Stimulated activated effector memory CD8-positive, alpha-beta T cell treated with anti-CD3 and anti-CD28 coated beads, Interleukin-12 subunit alpha, Interleukin-12 subunit beta, amount 100 ng/mL, for 72 hours (primary cell): Measurements from ENCODE around the gene GJA3.

Source experiments
- ATAC-seq: fragments of 150-1000 bp; cut with Tn5 transposase; 2 replicates; pipeline ENCODE4 v1.10.0; 2021
- DNase-seq, 2 donors: peaks; one replicate each; pipeline ENCODE4 v3.0.0; 2021 to 2022; ENCODE audit warnings: low spot score in 2 of 2
- H3K27ac Mint-ChIP-seq: one replicate; pipeline ENCODE4 v1.8.0; 2022; ENCODE audit warnings: mild to moderate bottlenecking, mixed read lengths
- H3K36me3 Mint-ChIP-seq: one replicate; pipeline ENCODE4 v1.8.0; 2022; ENCODE audit warnings: mild to moderate bottlenecking, mixed read lengths
- H3K4me1 Mint-ChIP-seq: one replicate; pipeline ENCODE4 v1.8.0; 2022; ENCODE audit warnings: mixed read lengths
- H3K4me3 Mint-ChIP-seq: one replicate; pipeline ENCODE4 v1.8.0; 2022; ENCODE audit warnings: mild to moderate bottlenecking, mixed read lengths
- H3K9me3 Mint-ChIP-seq: one replicate; pipeline ENCODE4 v1.8.0; 2022; ENCODE audit warnings: mixed read lengths

The GJA3 gene

GRCh38 chr13:20146381-20146780 lies 14.5 kb downstream of the GJA3 start:
- Mint-ChIP-seq H3K36me3 (no peaks in the 10 kb centered on the region), H3K27ac (no peak overlapping the region), H3K4me3 (no peak overlapping the region), H3K9me3 (no peaks in the 10 kb centered on the region), H3K4me1 (peaks cover 5% of the 10 kb centered on the region)
- DNase-seq = no peak
- ATAC-seq = no peak

DNA sequence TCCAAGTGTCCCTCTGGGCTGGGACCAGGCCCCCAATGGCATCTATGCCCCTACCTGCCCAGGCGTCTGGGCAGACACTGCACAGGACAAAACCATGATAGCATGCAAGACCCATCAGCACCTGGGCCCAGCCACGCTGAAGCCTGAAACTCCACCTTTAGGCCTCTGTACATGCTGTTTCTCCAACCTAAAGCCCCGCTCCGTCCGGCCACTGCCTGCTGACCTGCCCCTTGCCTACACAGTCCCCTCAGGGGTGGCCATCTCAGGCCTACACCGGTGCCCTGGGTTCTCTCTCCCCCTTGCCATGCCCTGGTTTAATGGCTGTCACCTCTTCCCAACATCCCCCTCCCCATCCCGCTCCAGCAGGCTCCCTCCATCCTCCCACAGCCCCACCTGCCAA lies 15.3 kb downstream of the GJA3 start:
- Mint-ChIP-seq H3K9me3 (no peaks in the 10 kb centered on the region), H3K27ac (no peak overlapping the region), H3K4me1 (peaks cover 5% of the 10 kb centered on the region), H3K4me3 (no peak overlapping the region), H3K36me3 (no peaks in the 10 kb centered on the region)
- ATAC-seq (no peak), DNase-seq (no peak)

GRCh38 chr13:20144141-20144850 lies 16.6 kb downstream of the GJA3 start:
- H3K4me1 Mint-ChIP-seq = no peaks in the 10 kb centered on the region
- H3K36me3 Mint-ChIP-seq = no peaks in the 10 kb centered on the region
- no peak overlapping the region for H3K4me3 Mint-ChIP-seq
- H3K27ac Mint-ChIP-seq = no peak overlapping the region
- no peaks in the 10 kb centered on the region for H3K9me3 Mint-ChIP-seq
- DNase-seq (no peak), ATAC-seq (peak; percentile 23)

GRCh38 chr13:20142927-20143480 lies 17.8 kb downstream of the GJA3 start:
- Mint-ChIP-seq H3K4me3 (no peak overlapping the region), H3K27ac (no peak overlapping the region), H3K4me1 (no peaks in the 10 kb centered on the region), H3K36me3 (no peaks in the 10 kb centered on the region), H3K9me3 (no peaks in the 10 kb centered on the region)
- ATAC-seq (no peak), DNase-seq (no peak)

DNA sequence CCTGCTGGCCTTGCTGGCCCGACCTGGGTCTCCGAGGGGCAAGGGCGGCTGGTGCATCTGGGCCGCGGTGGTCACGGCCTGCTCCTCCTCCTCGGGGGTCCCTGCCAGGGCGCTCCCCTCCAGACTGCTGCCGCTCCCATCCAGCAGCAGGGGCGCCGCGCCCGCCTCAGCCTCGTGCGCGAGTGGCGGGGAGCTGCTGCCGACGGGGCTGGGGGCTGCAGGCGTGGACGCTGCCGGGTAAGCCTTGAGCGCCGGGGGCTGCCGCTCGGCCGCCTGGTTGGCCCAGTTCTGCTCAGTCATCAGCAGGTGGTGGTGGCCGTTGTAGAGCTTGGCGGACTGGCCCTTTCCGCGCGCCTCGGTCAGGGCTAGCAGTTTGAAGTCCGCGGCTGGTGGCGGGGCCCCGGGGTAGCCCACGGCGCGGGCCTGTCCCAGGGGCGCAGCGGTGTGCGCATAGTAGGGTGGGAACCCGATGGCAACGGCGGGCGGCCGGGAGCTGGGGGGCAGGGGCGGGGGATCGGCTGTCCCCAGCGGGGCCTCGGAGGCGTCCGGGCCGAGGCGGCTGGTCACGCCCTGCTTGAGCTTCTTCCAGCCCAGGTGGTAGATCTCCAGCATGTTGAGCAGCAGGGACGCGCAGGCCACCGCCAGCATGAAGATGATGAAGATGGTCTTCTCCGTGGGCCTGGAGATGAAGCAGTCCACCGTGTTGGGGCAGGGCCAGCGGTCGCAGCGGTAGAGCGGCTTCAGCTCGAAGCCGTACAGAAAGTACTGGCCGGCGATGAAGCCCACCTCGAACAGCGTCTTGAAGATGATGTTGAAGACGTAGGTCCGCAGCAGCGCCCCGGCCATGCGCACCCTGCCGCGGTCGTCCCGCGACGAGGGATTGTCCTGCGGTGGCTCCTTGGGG lies 18.6 kb downstream of the GJA3 start:
- H3K4me3 Mint-ChIP-seq = no peak overlapping the region
- H3K9me3 Mint-ChIP-seq = no peaks in the 10 kb centered on the region
- H3K4me1 Mint-ChIP-seq = no peaks in the 10 kb centered on the region
- H3K27ac Mint-ChIP-seq = no peak overlapping the region
- no peaks in the 10 kb centered on the region for H3K36me3 Mint-ChIP-seq
- DNase-seq (no peak), ATAC-seq (no peak)

GRCh38 chr13:20141238-20142022 lies 19.4 kb downstream of the GJA3 start:
- no peak overlapping the region for H3K27ac Mint-ChIP-seq
- no peak overlapping the region for H3K4me3 Mint-ChIP-seq
- no peaks in the 10 kb centered on the region for H3K4me1 Mint-ChIP-seq
- no peaks in the 10 kb centered on the region for H3K36me3 Mint-ChIP-seq
- ATAC-seq = no peak
- no peaks in the 10 kb centered on the region for H3K9me3 Mint-ChIP-seq
- no peak for DNase-seq

DNA sequence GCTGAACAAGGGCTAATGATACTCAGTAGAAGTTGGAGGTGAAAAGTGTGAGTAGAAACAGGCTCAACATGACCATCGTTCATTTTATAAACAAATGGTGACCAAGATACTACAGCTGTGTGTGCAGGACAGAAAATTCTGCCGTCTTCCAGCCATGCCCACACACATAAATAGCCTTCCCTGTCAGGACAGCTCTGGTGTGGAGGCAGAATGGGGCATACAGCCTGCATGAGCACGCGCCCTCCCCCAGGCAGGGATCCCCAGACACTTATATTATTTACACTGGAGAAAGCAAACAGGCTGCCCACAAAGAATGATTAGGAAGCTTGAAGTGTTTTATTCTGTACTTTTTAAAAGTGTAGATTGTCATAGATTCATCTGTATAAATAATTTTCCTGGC lies 20.4 kb downstream of the GJA3 start:
- no peak for DNase-seq
- H3K36me3 Mint-ChIP-seq = no peaks in the 10 kb centered on the region
- no peaks in the 10 kb centered on the region for H3K9me3 Mint-ChIP-seq
- H3K27ac Mint-ChIP-seq = no peak overlapping the region
- no peaks in the 10 kb centered on the region for H3K4me1 Mint-ChIP-seq
- no peak for ATAC-seq
- H3K4me3 Mint-ChIP-seq = no peak overlapping the region

DNA sequence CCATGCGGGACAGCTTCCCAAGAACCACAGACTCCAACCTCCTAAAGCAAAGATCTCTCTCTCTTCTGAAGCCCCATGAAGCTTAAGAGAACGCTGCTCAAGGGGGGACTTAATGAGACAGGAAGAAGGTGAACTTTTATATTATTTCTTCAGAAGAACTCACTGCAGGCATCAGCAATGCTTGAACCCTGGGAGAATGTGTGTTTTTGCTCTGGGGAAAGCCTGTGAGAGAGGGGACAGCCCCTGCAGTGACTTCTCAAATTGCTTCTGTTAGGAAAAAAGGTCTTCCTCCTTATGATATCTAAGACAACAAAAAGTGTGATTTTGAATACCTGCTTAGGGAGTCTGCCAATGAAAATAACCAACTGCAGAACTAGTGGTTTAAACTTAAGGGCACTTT lies 23.0 kb downstream of the GJA3 start:
- ATAC-seq (no peak), DNase-seq (no peak)
- Mint-ChIP-seq H3K9me3 (no peaks in the 10 kb centered on the region), H3K4me1 (no peaks in the 10 kb centered on the region), H3K4me3 (no peak overlapping the region), H3K27ac (no peak overlapping the region), H3K36me3 (no peaks in the 10 kb centered on the region)

DNA sequence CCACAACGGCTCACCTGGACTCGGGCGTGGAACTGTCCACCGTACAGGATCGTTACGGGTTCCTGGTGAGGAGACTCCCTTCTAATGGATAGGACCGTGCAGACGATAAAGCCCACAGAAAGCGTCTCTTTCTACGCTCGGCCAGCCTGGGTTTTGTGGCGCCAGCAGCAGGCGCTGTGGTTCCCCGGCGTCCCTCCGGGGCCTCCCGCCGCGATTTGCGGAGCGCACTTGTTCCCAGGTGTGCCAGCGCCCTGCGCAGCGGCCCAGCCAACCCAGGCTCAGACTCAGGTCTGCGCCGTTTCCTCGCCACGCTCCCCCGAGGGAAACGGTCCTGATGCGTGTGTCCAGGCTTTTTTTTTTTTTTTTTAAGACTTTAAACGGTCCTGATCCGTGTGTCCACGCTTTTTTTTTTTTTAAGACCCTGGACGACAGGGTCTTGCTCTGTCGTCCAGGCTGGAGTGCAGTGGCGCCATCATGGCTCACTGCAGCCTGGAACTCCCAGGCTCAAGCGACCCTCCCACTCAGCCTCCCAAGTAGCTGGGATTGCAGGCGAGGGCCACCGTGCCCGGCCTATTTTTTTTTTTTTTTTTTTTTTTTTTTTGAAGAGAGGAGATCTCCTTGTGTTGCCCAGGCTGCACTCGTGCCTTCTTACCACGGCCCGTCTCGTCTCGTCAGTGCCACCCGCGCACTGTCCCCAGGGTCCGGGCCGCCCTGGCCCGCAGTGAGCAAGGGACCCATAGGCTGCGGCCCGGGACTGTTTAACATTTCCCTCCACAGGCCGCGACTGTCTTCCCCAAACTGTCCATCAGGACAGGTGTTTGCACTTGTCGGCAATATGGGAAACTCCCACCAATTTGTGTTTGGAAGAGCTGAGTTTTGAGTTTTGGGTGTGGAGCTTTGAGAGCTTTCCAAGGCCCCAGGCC lies 23.8 kb downstream of the GJA3 start:
- Mint-ChIP-seq H3K9me3 (no peaks in the 10 kb centered on the region), H3K4me3 (no peak overlapping the region), H3K4me1 (no peaks in the 10 kb centered on the region), H3K36me3 (no peaks in the 10 kb centered on the region), H3K27ac (no peak overlapping the region)
- peak in 1 of 2 donors; percentile 59 for DNase-seq
- ATAC-seq = peak; percentile 62

- Mint-ChIP-seq H3K4me1 (no peaks in the 10 kb centered on the region), H3K27ac (no peak overlapping the region), H3K4me3 (no peak overlapping the region), H3K9me3 (no peaks in the 10 kb centered on the region), H3K36me3 (no peaks in the 10 kb centered on the region)
- DNase-seq = no peak
- no peak for ATAC-seq
Observed at GRCh38 chr13:20134732-20135131, 26.1 kb downstream of the GJA3 start.

- Mint-ChIP-seq H3K9me3 (no peaks in the 10 kb centered on the region), H3K4me1 (peaks cover 6% of the 10 kb centered on the region), H3K27ac (no peak overlapping the region), H3K4me3 (no peak overlapping the region), H3K36me3 (no peaks in the 10 kb centered on the region)
- ATAC-seq = no peak
- DNase-seq = no peak
Observed at GRCh38 chr13:20132052-20132634, 28.7 kb downstream of the GJA3 start.

DNA sequence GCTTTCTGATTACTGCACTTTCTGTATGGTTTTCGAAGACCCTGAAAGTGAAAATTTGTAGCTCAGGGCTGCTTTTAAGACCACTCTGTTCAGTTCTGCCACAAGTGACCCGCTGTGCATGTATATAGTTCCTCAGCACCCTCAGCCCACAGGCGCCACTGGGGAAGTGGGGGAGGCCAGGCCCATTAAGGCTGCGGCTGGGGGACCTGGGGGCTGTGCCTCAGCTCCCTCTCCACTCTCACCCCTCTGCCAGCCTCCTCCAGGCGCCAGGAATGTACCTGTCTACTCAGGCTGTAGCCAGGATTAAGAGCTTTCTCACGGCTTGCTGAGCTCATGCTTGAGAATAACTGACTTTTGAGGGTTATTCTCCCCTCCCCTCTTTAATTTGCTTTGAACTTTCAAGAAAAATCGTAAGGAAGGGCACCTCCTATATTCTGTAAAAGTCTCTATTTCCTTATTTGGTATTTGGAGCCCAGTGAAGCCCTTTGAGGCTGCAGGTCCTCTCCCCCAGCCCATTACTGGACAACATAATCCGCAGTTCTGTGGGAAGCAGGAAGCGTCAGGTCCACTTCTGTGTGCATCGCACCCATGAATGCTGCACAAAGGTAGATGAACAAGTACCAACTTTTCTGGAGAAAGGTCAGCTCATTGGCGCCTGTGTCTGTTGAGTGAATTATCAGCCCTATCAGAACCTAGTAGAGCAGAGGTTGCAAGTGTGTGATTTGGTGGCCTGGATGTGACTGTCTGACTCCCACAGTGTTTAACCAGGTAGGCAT lies 29.6 kb downstream of the GJA3 start:
- peaks cover 6% of the 10 kb centered on the region for H3K4me1 Mint-ChIP-seq
- no peak overlapping the region for H3K4me3 Mint-ChIP-seq
- no peaks in the 10 kb centered on the region for H3K9me3 Mint-ChIP-seq
- ATAC-seq (no peak), DNase-seq (no peak)
- no peak overlapping the region for H3K27ac Mint-ChIP-seq
- H3K36me3 Mint-ChIP-seq = no peaks in the 10 kb centered on the region

- peaks cover 6% of the 10 kb centered on the region for H3K4me1 Mint-ChIP-seq
- ATAC-seq (no peak), DNase-seq (no peak)
- no peaks in the 10 kb centered on the region for H3K9me3 Mint-ChIP-seq
- no peaks in the 10 kb centered on the region for H3K36me3 Mint-ChIP-seq
- H3K4me3 Mint-ChIP-seq = no peak overlapping the region
- no peak overlapping the region for H3K27ac Mint-ChIP-seq
Observed at GRCh38 chr13:20130652-20131051, 30.2 kb downstream of the GJA3 start.
